Measurements from ENCODE around the gene ZNRF3.

GRCh38 chr22:29039148-29039547 is 155.8 kb downstream of the ZNRF3 start:
- TF ChIP-seq POLR2AphosphoS5 (IDR thresholded peaks at IDR 0.05), result no peak
- TF ChIP-seq CTCF (IDR thresholded peaks at IDR 0.05), result no peak
- no peak for TF ChIP-seq POLR2A (IDR thresholded peaks at IDR 0.05)
